Stimulated activated CD8-positive, alpha-beta memory T cell treated with anti-CD3 and anti-CD28 coated beads, Interleukin-12 subunit alpha, Interleukin-12 subunit beta, amount 100 ng/mL, for 4 hours (primary cell): ENCODE measurements around the gene XYLT1.
A peak's percentile ranks its signal among the peaks of the same experiment; 100 is the strongest.

Source experiments
- DNase-seq: peaks from one replicate; pipeline ENCODE4 v3.0.0-alpha.2; 2020; ENCODE audit warnings: low read depth

The XYLT1 gene

GRCh38 chr16:17098685-17099084 is 372.1 kb downstream of the XYLT1 start:
- DNase-seq, result no peak

- no peak for DNase-seq
Measured at GRCh38 chr16:17084130-17084529, 386.6 kb downstream of the XYLT1 start.

- DNase-seq, result no peak
Measured at GRCh38 chr16:17083628-17084027, 387.1 kb downstream of the XYLT1 start.

GRCh38 chr16:17082095-17082882 is 388.5 kb downstream of the XYLT1 start:
- DNase-seq, result no peak

GRCh38 chr16:17080105-17080504 is 390.7 kb downstream of the XYLT1 start:
- no peak for DNase-seq

GRCh38 chr16:17078931-17079631 is 391.7 kb downstream of the XYLT1 start:
- DNase-seq, result no peak

GRCh38 chr16:17076818-17077498 is 393.8 kb downstream of the XYLT1 start:
- DNase-seq, result no peak

- no peak for DNase-seq
Measured at GRCh38 chr16:17076092-17076754, 394.5 kb downstream of the XYLT1 start.

GRCh38 chr16:17072104-17072503 is 398.7 kb downstream of the XYLT1 start:
- no peak for DNase-seq

GRCh38 chr16:17070882-17071592 is 399.7 kb downstream of the XYLT1 start:
- peak; percentile 53 for DNase-seq

- no peak for DNase-seq
Measured at GRCh38 chr16:17069681-17070080, 401.1 kb downstream of the XYLT1 start.

- no peak for DNase-seq
Measured at GRCh38 chr16:17068524-17068923, 402.2 kb downstream of the XYLT1 start.

GRCh38 chr16:17067882-17068281 is 402.9 kb downstream of the XYLT1 start:
- no peak for DNase-seq

GRCh38 chr16:17063201-17064139 is 407.3 kb downstream of the XYLT1 start:
- no peak for DNase-seq

GRCh38 chr16:17062676-17063075 is 408.1 kb downstream of the XYLT1 start:
- DNase-seq, result no peak

GRCh38 chr16:17061326-17061725 is 409.4 kb downstream of the XYLT1 start:
- DNase-seq, result no peak

GRCh38 chr16:17058471-17058870 is 412.3 kb downstream of the XYLT1 start:
- DNase-seq, result no peak

- DNase-seq, result no peak
Measured at GRCh38 chr16:17056666-17057065, 414.1 kb downstream of the XYLT1 start.

- no peak for DNase-seq
Measured at GRCh38 chr16:17053536-17054160, 417.1 kb downstream of the XYLT1 start.
